Neural cell (in vitro differentiated cells): ENCODE results near the gene BLM.

Source experiments
- CTCF ChIP-seq: fragments of 450-650 bp; IDR thresholded peaks from 2 replicates; pipeline ENCODE4 v1.5.1; 2014; ENCODE audit warnings: antibody characterized with exemption, mild to moderate bottlenecking, moderate library complexity; ENCODE audit not compliant: poor library complexity, severe bottlenecking
- POLR2AphosphoS5 ChIP-seq: IDR thresholded peaks from 2 replicates; pipeline ENCODE4 v1.6.1; 2012
- SMC3 ChIP-seq: fragments of 450-650 bp; conservative IDR thresholded peaks from 2 replicates; pipeline ENCODE4 v1.6.1; 2014; ENCODE audit warnings: antibody characterized with exemption, mild to moderate bottlenecking, moderate library complexity; ENCODE audit not compliant: poor library complexity
- TF ChIP-seq, protein P1 (sequence below): IDR thresholded peaks from 2 replicates; pipeline ENCODE4 v1.6.1; 2012; ENCODE audit warnings: borderline replicate concordance

GRCh38 chr15:90763366-90764099, 46.4 kb downstream of the BLM start:
- TF ChIP-seq POLR2AphosphoS5 (no peak), CTCF (no peak), SMC3 (no peak)
- TF ChIP-seq, protein P1, sequence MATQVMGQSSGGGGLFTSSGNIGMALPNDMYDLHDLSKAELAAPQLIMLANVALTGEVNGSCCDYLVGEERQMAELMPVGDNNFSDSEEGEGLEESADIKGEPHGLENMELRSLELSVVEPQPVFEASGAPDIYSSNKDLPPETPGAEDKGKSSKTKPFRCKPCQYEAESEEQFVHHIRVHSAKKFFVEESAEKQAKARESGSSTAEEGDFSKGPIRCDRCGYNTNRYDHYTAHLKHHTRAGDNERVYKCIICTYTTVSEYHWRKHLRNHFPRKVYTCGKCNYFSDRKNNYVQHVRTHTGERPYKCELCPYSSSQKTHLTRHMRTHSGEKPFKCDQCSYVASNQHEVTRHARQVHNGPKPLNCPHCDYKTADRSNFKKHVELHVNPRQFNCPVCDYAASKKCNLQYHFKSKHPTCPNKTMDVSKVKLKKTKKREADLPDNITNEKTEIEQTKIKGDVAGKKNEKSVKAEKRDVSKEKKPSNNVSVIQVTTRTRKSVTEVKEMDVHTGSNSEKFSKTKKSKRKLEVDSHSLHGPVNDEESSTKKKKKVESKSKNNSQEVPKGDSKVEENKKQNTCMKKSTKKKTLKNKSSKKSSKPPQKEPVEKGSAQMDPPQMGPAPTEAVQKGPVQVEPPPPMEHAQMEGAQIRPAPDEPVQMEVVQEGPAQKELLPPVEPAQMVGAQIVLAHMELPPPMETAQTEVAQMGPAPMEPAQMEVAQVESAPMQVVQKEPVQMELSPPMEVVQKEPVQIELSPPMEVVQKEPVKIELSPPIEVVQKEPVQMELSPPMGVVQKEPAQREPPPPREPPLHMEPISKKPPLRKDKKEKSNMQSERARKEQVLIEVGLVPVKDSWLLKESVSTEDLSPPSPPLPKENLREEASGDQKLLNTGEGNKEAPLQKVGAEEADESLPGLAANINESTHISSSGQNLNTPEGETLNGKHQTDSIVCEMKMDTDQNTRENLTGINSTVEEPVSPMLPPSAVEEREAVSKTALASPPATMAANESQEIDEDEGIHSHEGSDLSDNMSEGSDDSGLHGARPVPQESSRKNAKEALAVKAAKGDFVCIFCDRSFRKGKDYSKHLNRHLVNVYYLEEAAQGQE: no peak
